Measurements from ENCODE around the gene ARHGAP6. TPM values are rescaled to one million over a fixed set of nuclear protein-coding genes. Genes with fewer than 3 reads are reported as not detected.
A peak's percentile ranks its signal among the peaks of the same experiment; 100 is the strongest.

Gene ARHGAP6
- total RNA-seq, 1 experiment from 2014 or later, result not detected

GRCh38 chrX:11434607-11435006, 231.1 kb downstream of the ARHGAP6 start:
- no peak for DNase-seq (ENCODE audit: unreplicated experiment)
- H3K27ac Mint-ChIP-seq (ENCODE audit: low read depth, unreplicated experiment), result no peak overlapping the region
- no peak for TF ChIP-seq CTCF (IDR thresholded peaks at IDR 0.05; ENCODE audit: unreplicated experiment)
- H3K27me3 Mint-ChIP-seq (ENCODE audit: insufficient read depth, unreplicated experiment), result peaks cover 71% of the 10 kb centered on the region
- intact Hi-C loops (cut with micrococcal nuclease), result no loop called here
- ChIA-PET POLR2A (no interaction called here), CTCF (no interaction called here)
- BruUV-seq (replicated peaks), result no TSS peak
- no peaks in the 10 kb centered on the region for H3K9me3 Mint-ChIP-seq (ENCODE audit: unreplicated experiment)
- H3K36me3 Mint-ChIP-seq (ENCODE audit: insufficient read depth, unreplicated experiment), result no peaks in the 10 kb centered on the region
- peaks cover 13% of the 10 kb centered on the region for H3K4me1 Mint-ChIP-seq (ENCODE audit: insufficient read depth, unreplicated experiment)
- H3K4me3 Mint-ChIP-seq (ENCODE audit: unreplicated experiment), result no peak overlapping the region

GRCh38 chrX:11431786-11432185, 233.9 kb downstream of the ARHGAP6 start:
- H3K9me3 Mint-ChIP-seq (ENCODE audit: unreplicated experiment), result no peaks in the 10 kb centered on the region

GRCh38 chrX:11430271-11430670, 235.4 kb downstream of the ARHGAP6 start:
- Mint-ChIP-seq H3K4me3 (ENCODE audit: unreplicated experiment) (no peak overlapping the region), H3K9me3 (ENCODE audit: unreplicated experiment) (no peaks in the 10 kb centered on the region), H3K4me1 (ENCODE audit: insufficient read depth, unreplicated experiment) (no peaks in the 10 kb centered on the region), H3K27me3 (ENCODE audit: insufficient read depth, unreplicated experiment) (peaks cover 33% of the 10 kb centered on the region), H3K27ac (ENCODE audit: low read depth, unreplicated experiment) (peak overlapping the region; percentile 7), H3K36me3 (ENCODE audit: insufficient read depth, unreplicated experiment) (no peaks in the 10 kb centered on the region)
- peak; percentile 25 for DNase-seq (ENCODE audit: unreplicated experiment)
- no peak for TF ChIP-seq CTCF (IDR thresholded peaks at IDR 0.05; ENCODE audit: unreplicated experiment)
- POLR2A ChIA-PET, result interaction anchor here (0.7 to 1.2 kb wide), 4 partner anchors 13 to 40 kb away, joined by 3 read pairs; no protein-coding TSS in a partner anchor
- no TSS peak for BruUV-seq (replicated peaks)
- intact Hi-C loops (cut with micrococcal nuclease), result no loop called here
- CTCF ChIA-PET, result interaction anchor here (1.7 kb wide), 1 partner anchor 49 kb away, joined by 7 read pairs; no protein-coding TSS in a partner anchor

More at GRCh38 chrX:11431786-11432185, 233.9 kb downstream of the ARHGAP6 start:
- CTCF ChIA-PET, result interaction anchor here (0.6 kb wide), 1 partner anchor 189 kb away, joined by 3 read pairs; no protein-coding TSS in a partner anchor
- TF ChIP-seq CTCF (IDR thresholded peaks at IDR 0.05; ENCODE audit: unreplicated experiment), result no peak
- BruUV-seq (replicated peaks), result no TSS peak
- DNase-seq (ENCODE audit: unreplicated experiment), result no peak
- no peak overlapping the region for H3K4me3 Mint-ChIP-seq (ENCODE audit: unreplicated experiment)
- peaks cover 48% of the 10 kb centered on the region for H3K27me3 Mint-ChIP-seq (ENCODE audit: insufficient read depth, unreplicated experiment)
- peaks cover 7% of the 10 kb centered on the region for H3K4me1 Mint-ChIP-seq (ENCODE audit: insufficient read depth, unreplicated experiment)
- POLR2A ChIA-PET, result interaction anchor here (0.6 to 1.1 kb wide), 2 partner anchors 31 to 151 kb away, joined by 3 to 4 read pairs; no protein-coding TSS in a partner anchor
- H3K27ac Mint-ChIP-seq (ENCODE audit: low read depth, unreplicated experiment), result no peak overlapping the region
- intact Hi-C loops (cut with micrococcal nuclease), result no loop called here
- no peaks in the 10 kb centered on the region for H3K36me3 Mint-ChIP-seq (ENCODE audit: insufficient read depth, unreplicated experiment)

DNA sequence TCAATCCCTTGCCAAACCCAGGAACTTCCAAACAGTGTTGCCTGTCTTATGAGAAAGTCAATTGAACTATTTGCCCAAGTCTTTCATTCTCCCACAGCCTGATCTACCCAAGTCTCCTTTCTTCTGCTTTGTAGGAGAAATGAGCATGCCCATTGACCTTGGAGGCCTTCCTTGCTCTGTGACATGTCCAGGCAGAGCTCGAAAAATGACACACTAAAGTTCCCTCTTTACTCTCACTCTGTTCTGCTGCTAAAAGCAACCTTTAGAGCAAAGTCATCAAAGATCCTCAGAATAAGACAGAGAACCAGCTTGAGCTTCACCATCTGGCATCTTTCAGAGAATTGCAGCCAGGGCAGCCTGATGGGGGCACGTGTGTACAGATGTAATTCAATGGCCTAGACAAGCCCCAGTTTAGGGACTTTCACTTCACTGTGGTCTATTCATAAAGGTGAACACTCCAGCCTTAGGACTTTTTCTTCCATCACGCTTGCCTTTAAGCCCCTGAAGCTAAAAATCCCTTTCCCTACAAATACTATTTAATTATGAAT, 236.1 kb downstream of the ARHGAP6 start:
- Mint-ChIP-seq H3K4me3 (ENCODE audit: unreplicated experiment) (no peak overlapping the region), H3K27me3 (ENCODE audit: insufficient read depth, unreplicated experiment) (peaks cover 33% of the 10 kb centered on the region), H3K36me3 (ENCODE audit: insufficient read depth, unreplicated experiment) (no peaks in the 10 kb centered on the region), H3K9me3 (ENCODE audit: unreplicated experiment) (no peaks in the 10 kb centered on the region), H3K4me1 (ENCODE audit: insufficient read depth, unreplicated experiment) (no peaks in the 10 kb centered on the region), H3K27ac (ENCODE audit: low read depth, unreplicated experiment) (peak overlapping the region; percentile 7)
- CTCF ChIA-PET, result interaction anchor here (1.7 kb wide), 1 partner anchor 49 kb away, joined by 7 read pairs; no protein-coding TSS in a partner anchor
- no peak for DNase-seq (ENCODE audit: unreplicated experiment)
- TF ChIP-seq CTCF (IDR thresholded peaks at IDR 0.05; ENCODE audit: unreplicated experiment), result no peak
- intact Hi-C loops (cut with micrococcal nuclease), result no loop called here
- POLR2A ChIA-PET, result interaction anchor here (0.7 to 1.2 kb wide), 5 partner anchors 12 to 1153 kb away, joined by 3 read pairs; no protein-coding TSS in a partner anchor
- no TSS peak for BruUV-seq (replicated peaks)

Measured in MCF 10A (cell line).